Mesendoderm (in vitro differentiated cells): ENCODE data around the gene TBC1D5.

Experiments
- DNase-seq: peaks from one replicate; pipeline ENCODE4 v3.0.0; 2013
- H2AK5ac ChIP-seq: 2 replicates; pipeline ENCODE4 v1.6.1; 2013; ENCODE audit warnings: low read length, inconsistent platforms
- H2BK120ac ChIP-seq: 2 replicates; pipeline ENCODE4 v1.6.1; 2013; ENCODE audit warnings: low read depth, mild to moderate bottlenecking, low read length, moderate library complexity, mixed read lengths
- H2BK15ac ChIP-seq: replicated peaks from 2 replicates; pipeline ENCODE4 v1.6.1; 2013; ENCODE audit warnings: low read depth, mild to moderate bottlenecking, moderate library complexity
- H2BK5ac ChIP-seq: 2 replicates; pipeline ENCODE4 v1.6.1; 2013; ENCODE audit warnings: low read length, inconsistent platforms
- H3K18ac ChIP-seq: 2 replicates; pipeline ENCODE4 v1.6.1; 2013; ENCODE audit warnings: mild to moderate bottlenecking, low read length, mixed read lengths
- H3K23ac ChIP-seq: one replicate; pipeline ENCODE4 v1.6.1; 2013; ENCODE audit warnings: low read length
- H3K27ac ChIP-seq: 2 replicates; pipeline ENCODE4 v1.5.1; 2013; ENCODE audit warnings: low read depth, mild to moderate bottlenecking, inconsistent platforms, low read length, moderate library complexity
- H3K27me3 ChIP-seq: 2 replicates; pipeline ENCODE4 v1.6.1; 2013; ENCODE audit warnings: low read length, control low read depth, mild to moderate bottlenecking, inconsistent platforms; ENCODE audit not compliant: insufficient read depth, poor library complexity
- H3K36me3 ChIP-seq: 2 replicates; pipeline ENCODE4 v1.6.1; 2013; ENCODE audit warnings: low read length, inconsistent platforms; ENCODE audit not compliant: control insufficient read depth, insufficient read depth
- H3K4ac ChIP-seq: one replicate; pipeline ENCODE4 v1.6.1; 2013; ENCODE audit warnings: low read depth, mild to moderate bottlenecking, low read length, moderate library complexity
- H3K4me1 ChIP-seq: 2 replicates; pipeline ENCODE4 v1.6.1; 2013; ENCODE audit warnings: low read depth, low read length, inconsistent platforms; ENCODE audit not compliant: control insufficient read depth
- H3K4me2 ChIP-seq: 2 replicates; pipeline ENCODE4 v1.6.1; 2013; ENCODE audit warnings: low read length
- H3K4me3 ChIP-seq: 2 replicates; pipeline ENCODE4 v1.5.1; 2013; ENCODE audit warnings: mild to moderate bottlenecking, low read length
- H3K56ac ChIP-seq: one replicate; pipeline ENCODE4 v1.6.1; 2013; ENCODE audit warnings: low read length
- H3K79me1 ChIP-seq: 2 replicates; pipeline ENCODE4 v1.6.1; 2013; ENCODE audit warnings: low read length, inconsistent platforms
- H3K79me2 ChIP-seq: 2 replicates; pipeline ENCODE4 v1.6.1; 2013; ENCODE audit warnings: mild to moderate bottlenecking, low read length; ENCODE audit not compliant: control insufficient read depth, insufficient read depth
- H3K9ac ChIP-seq: 2 replicates; pipeline ENCODE4 v1.6.1; 2013; ENCODE audit warnings: low read length, inconsistent platforms
- H4K5ac ChIP-seq: one replicate; pipeline ENCODE4 v1.6.1; 2013; ENCODE audit warnings: low read length
- H4K8ac ChIP-seq: one replicate; pipeline ENCODE4 v1.6.1; 2013; ENCODE audit warnings: low read depth, mild to moderate bottlenecking, control low read depth, low read length, moderate library complexity
- WGBS: extraction: QIAGEN DNeasy Blood & Tissue Kit; methylation state at CpG from one replicate; pipeline ENCODE4 v1.1.7; 2013; ENCODE audit warnings: low lambda C conversion rate, missing lambda C conversion rate; ENCODE audit not compliant: insufficient coverage; ENCODE audit errors: extremely low coverage; 5-methylcytosine and 5-hydroxymethylcytosine counted together

The TBC1D5 gene

GRCh38 chr3:17605032-17605431, 137.4 kb downstream of the TBC1D5 start:
- no peak overlapping the region for H2BK120ac ChIP-seq
- no peak overlapping the region for H3K23ac ChIP-seq
- no peak overlapping the region for H4K5ac ChIP-seq
- H2AK5ac ChIP-seq: no peak overlapping the region
- no peak overlapping the region for H2BK15ac ChIP-seq
- H3K79me1 ChIP-seq: no peaks in the 10 kb centered on the region
- H3K9ac ChIP-seq: no peak overlapping the region
- no peaks in the 10 kb centered on the region for H3K27me3 ChIP-seq
- no peaks in the 10 kb centered on the region for H3K79me2 ChIP-seq
- DNase-seq: peak; percentile 48
- no peak overlapping the region for H3K27ac ChIP-seq
- no peak overlapping the region for H3K4ac ChIP-seq
- H3K36me3 ChIP-seq: no peaks in the 10 kb centered on the region
- H3K18ac ChIP-seq: no peak overlapping the region
- H4K8ac ChIP-seq: no peak overlapping the region
- no peak overlapping the region for H3K4me2 ChIP-seq
- H3K4me1 ChIP-seq: no peaks in the 10 kb centered on the region
- H3K56ac ChIP-seq: no peak overlapping the region
- H3K4me3 ChIP-seq: no peak overlapping the region
- no peak overlapping the region for H2BK5ac ChIP-seq

GRCh38 chr3:17602126-17602525, 140.3 kb downstream of the TBC1D5 start:
- H3K27me3 ChIP-seq: no peaks in the 10 kb centered on the region
- no peak overlapping the region for H3K18ac ChIP-seq
- H3K23ac ChIP-seq: no peak overlapping the region
- no peak overlapping the region for H3K4me2 ChIP-seq
- no peak overlapping the region for H3K4me3 ChIP-seq
- H3K36me3 ChIP-seq: no peaks in the 10 kb centered on the region
- WGBS: no CpG with 5 or more reads among the region's 6 CpGs
- H3K79me1 ChIP-seq: no peaks in the 10 kb centered on the region
- no peak overlapping the region for H3K4ac ChIP-seq
- H3K56ac ChIP-seq: no peak overlapping the region
- H4K8ac ChIP-seq: no peak overlapping the region
- H3K27ac ChIP-seq: no peak overlapping the region
- DNase-seq: peak; percentile 21
- H3K4me1 ChIP-seq: no peaks in the 10 kb centered on the region
- H2BK5ac ChIP-seq: no peak overlapping the region
- H3K79me2 ChIP-seq: no peaks in the 10 kb centered on the region
- no peak overlapping the region for H3K9ac ChIP-seq
- H2BK15ac ChIP-seq: no peak overlapping the region
- no peak overlapping the region for H2AK5ac ChIP-seq
- H2BK120ac ChIP-seq: no peak overlapping the region
- H4K5ac ChIP-seq: no peak overlapping the region

GRCh38 chr3:17592956-17593355, 149.5 kb downstream of the TBC1D5 start:
- Histone ChIP-seq H2BK5ac (no peak overlapping the region), H4K5ac (no peak overlapping the region), H3K4me3 (no peak overlapping the region), H3K4me2 (no peak overlapping the region), H3K23ac (no peak overlapping the region), H3K27me3 (no peaks in the 10 kb centered on the region), H3K79me2 (no peaks in the 10 kb centered on the region), H3K79me1 (no peaks in the 10 kb centered on the region), H2AK5ac (no peak overlapping the region), H3K18ac (no peak overlapping the region), H3K4me1 (no peaks in the 10 kb centered on the region), H2BK15ac (no peak overlapping the region), H3K56ac (no peak overlapping the region), H3K36me3 (no peaks in the 10 kb centered on the region), H2BK120ac (no peak overlapping the region), H4K8ac (no peak overlapping the region), H3K9ac (no peak overlapping the region), H3K4ac (no peak overlapping the region), H3K27ac (no peak overlapping the region)
- WGBS: no CpG with 5 or more reads among the region's 5 CpGs
- DNase-seq: no peak

GRCh38 chr3:17590465-17590864, 152.0 kb downstream of the TBC1D5 start:
- Histone ChIP-seq H2BK15ac (no peak overlapping the region), H3K79me2 (no peaks in the 10 kb centered on the region), H4K5ac (no peak overlapping the region), H3K18ac (no peak overlapping the region), H3K4me3 (no peak overlapping the region), H3K23ac (no peak overlapping the region), H2BK5ac (no peak overlapping the region), H3K4ac (no peak overlapping the region), H3K56ac (no peak overlapping the region), H3K27ac (no peak overlapping the region), H3K36me3 (no peaks in the 10 kb centered on the region), H3K4me2 (no peak overlapping the region), H2BK120ac (no peak overlapping the region), H2AK5ac (no peak overlapping the region), H4K8ac (no peak overlapping the region), H3K4me1 (no peaks in the 10 kb centered on the region), H3K27me3 (no peaks in the 10 kb centered on the region), H3K79me1 (no peaks in the 10 kb centered on the region), H3K9ac (no peak overlapping the region)
- WGBS: no CpG with 5 or more reads among the region's 5 CpGs
- no peak for DNase-seq

- WGBS: no CpG with 5 or more reads among the region's 1 CpG
- H3K79me2 ChIP-seq: no peaks in the 10 kb centered on the region
- H3K4me3 ChIP-seq: no peak overlapping the region
- no peak overlapping the region for H4K5ac ChIP-seq
- no peaks in the 10 kb centered on the region for H3K79me1 ChIP-seq
- no peak overlapping the region for H3K23ac ChIP-seq
- no peak overlapping the region for H2BK5ac ChIP-seq
- H3K36me3 ChIP-seq: no peaks in the 10 kb centered on the region
- H3K18ac ChIP-seq: no peak overlapping the region
- H4K8ac ChIP-seq: no peak overlapping the region
- H3K4me2 ChIP-seq: no peak overlapping the region
- H2AK5ac ChIP-seq: no peak overlapping the region
- no peak overlapping the region for H3K9ac ChIP-seq
- no peak overlapping the region for H2BK15ac ChIP-seq
- H3K4ac ChIP-seq: no peak overlapping the region
- no peak overlapping the region for H3K27ac ChIP-seq
- no peaks in the 10 kb centered on the region for H3K4me1 ChIP-seq
- no peak for DNase-seq
- H3K27me3 ChIP-seq: no peaks in the 10 kb centered on the region
- no peak overlapping the region for H3K56ac ChIP-seq
- H2BK120ac ChIP-seq: no peak overlapping the region
These were observed 152.5 kb downstream of the TBC1D5 start for GRCh38 chr3:17589888-17590287.

GRCh38 chr3:17588422-17588821, 154.0 kb downstream of the TBC1D5 start:
- H4K5ac ChIP-seq: no peak overlapping the region
- no CpG with 5 or more reads among the region's 1 CpG for WGBS
- H3K79me1 ChIP-seq: no peaks in the 10 kb centered on the region
- H3K4ac ChIP-seq: no peak overlapping the region
- no peak overlapping the region for H3K9ac ChIP-seq
- H2BK120ac ChIP-seq: no peak overlapping the region
- no peak overlapping the region for H3K4me3 ChIP-seq
- H3K4me1 ChIP-seq: no peaks in the 10 kb centered on the region
- no peak overlapping the region for H2AK5ac ChIP-seq
- DNase-seq: no peak
- H3K18ac ChIP-seq: no peak overlapping the region
- H3K27me3 ChIP-seq: no peaks in the 10 kb centered on the region
- H3K79me2 ChIP-seq: no peaks in the 10 kb centered on the region
- H3K4me2 ChIP-seq: no peak overlapping the region
- no peak overlapping the region for H2BK5ac ChIP-seq
- H3K36me3 ChIP-seq: no peaks in the 10 kb centered on the region
- no peak overlapping the region for H3K23ac ChIP-seq
- no peak overlapping the region for H3K56ac ChIP-seq
- no peak overlapping the region for H2BK15ac ChIP-seq
- H4K8ac ChIP-seq: no peak overlapping the region
- H3K27ac ChIP-seq: no peak overlapping the region
